ENCODE results near the gene P2RX3. TPM values are rescaled to one million over a fixed set of nuclear protein-coding genes. Genes with fewer than 3 reads are reported as not detected.

P2RX3 gene
- total RNA-seq, 1 experiment from 2014 or later = 0.15 TPM

DNA sequence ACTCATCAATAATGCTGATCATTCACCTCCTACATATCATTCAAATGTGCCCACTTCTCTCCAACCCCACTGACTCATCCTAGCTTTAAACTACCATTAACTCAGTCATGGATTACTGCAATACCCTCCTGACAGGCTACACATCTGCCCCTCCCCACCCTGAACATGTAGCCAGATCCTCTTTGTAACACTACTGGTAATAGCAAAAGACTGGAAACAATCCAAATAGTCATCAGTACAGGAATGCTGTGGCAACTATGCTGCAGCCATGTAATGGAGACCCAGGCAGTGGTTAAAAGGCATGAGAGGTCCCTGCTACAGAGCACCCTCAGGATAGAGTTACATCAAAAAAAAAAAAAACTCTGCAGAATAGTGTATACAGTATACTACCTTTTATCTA is 72.1 kb downstream of the P2RX3 start:
- Histone ChIP-seq H3K27ac (ENCODE audit: insufficient read length, low read depth, low read length) (no peak overlapping the region), H3K27me3 (ENCODE audit: insufficient read depth, low read length) (no peaks in the 10 kb centered on the region), H3K14ac (ENCODE audit: insufficient read depth, low read length) (no peak overlapping the region), H3K4ac (ENCODE audit: low read depth, low read length) (no peak overlapping the region), H2AK5ac (ENCODE audit: insufficient read length, low read length) (no peak overlapping the region), H3K23me2 (ENCODE audit: insufficient read length, low read depth, low read length, poor library complexity, severe bottlenecking) (no peaks in the 10 kb centered on the region), H4K20me1 (ENCODE audit: control insufficient read depth, insufficient read depth, insufficient read length) (no peaks in the 10 kb centered on the region), H4K8ac (replicated peaks; ENCODE audit: insufficient read length, low read depth, low read length) (no peak overlapping the region), H2AFZ (ENCODE audit: low read length) (no peak overlapping the region), H3K23ac (ENCODE audit: insufficient read length, low read depth, low read length) (no peak overlapping the region), H3K18ac (ENCODE audit: insufficient read length, low read depth, low read length) (no peak overlapping the region), H3T11ph (ENCODE audit: low read length) (no peak overlapping the region), H2BK5ac (ENCODE audit: insufficient read length, low read length) (no peak overlapping the region), H3K79me1 (ENCODE audit: insufficient read depth, low read depth, low read length, poor library complexity, severe bottlenecking) (no peaks in the 10 kb centered on the region), H4K91ac (ENCODE audit: insufficient read length, low read depth, low read length) (no peak overlapping the region), H3K79me2 (ENCODE audit: insufficient read depth, low read length) (no peaks in the 10 kb centered on the region), H2BK120ac (ENCODE audit: low read depth, low read length, poor library complexity, severe bottlenecking) (no peak overlapping the region), H3K4me1 (ENCODE audit: insufficient read depth, low read length) (no peaks in the 10 kb centered on the region; the same call in 1 of the 2 replicates), H2BK12ac (ENCODE audit: insufficient read length, low read depth, low read length) (no peak overlapping the region), H4K5ac (ENCODE audit: insufficient read length, low read depth, low read length) (no peak overlapping the region), H3K56ac (ENCODE audit: insufficient read length, low read depth, low read length) (no peak overlapping the region), H3K4me2 (ENCODE audit: insufficient read depth, insufficient read length, low read length) (no peak overlapping the region), H3K9ac (ENCODE audit: extremely low read depth, insufficient read length, low read length) (no peak overlapping the region), H2BK20ac (ENCODE audit: low read depth, low read length, poor library complexity, severe bottlenecking) (no peak overlapping the region), H3K9me3 (ENCODE audit: control insufficient read depth, low read depth, low read length) (no peaks in the 10 kb centered on the region), H2BK15ac (ENCODE audit: low read depth, low read length) (no peak overlapping the region)
- DNase-seq = no peak
- H3K4me1 Mint-ChIP-seq = peaks cover 6 to 12% of the 10 kb centered on the region in 2 experiments
- H3K27me3 Mint-ChIP-seq (ENCODE audit: low read depth) = no peaks in the 10 kb centered on the region
- H3K27ac Mint-ChIP-seq = no peak overlapping the region
- TF ChIP-seq, protein P1, sequence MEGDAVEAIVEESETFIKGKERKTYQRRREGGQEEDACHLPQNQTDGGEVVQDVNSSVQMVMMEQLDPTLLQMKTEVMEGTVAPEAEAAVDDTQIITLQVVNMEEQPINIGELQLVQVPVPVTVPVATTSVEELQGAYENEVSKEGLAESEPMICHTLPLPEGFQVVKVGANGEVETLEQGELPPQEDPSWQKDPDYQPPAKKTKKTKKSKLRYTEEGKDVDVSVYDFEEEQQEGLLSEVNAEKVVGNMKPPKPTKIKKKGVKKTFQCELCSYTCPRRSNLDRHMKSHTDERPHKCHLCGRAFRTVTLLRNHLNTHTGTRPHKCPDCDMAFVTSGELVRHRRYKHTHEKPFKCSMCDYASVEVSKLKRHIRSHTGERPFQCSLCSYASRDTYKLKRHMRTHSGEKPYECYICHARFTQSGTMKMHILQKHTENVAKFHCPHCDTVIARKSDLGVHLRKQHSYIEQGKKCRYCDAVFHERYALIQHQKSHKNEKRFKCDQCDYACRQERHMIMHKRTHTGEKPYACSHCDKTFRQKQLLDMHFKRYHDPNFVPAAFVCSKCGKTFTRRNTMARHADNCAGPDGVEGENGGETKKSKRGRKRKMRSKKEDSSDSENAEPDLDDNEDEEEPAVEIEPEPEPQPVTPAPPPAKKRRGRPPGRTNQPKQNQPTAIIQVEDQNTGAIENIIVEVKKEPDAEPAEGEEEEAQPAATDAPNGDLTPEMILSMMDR (conservative IDR thresholded peaks at IDR 0.05) = no peak
- peaks cover 26 to 63% (median 45%) of the 10 kb centered on the region in 3 experiments for H3K36me3 Mint-ChIP-seq (ENCODE audit: insufficient read depth in 1 of 3, low read depth in 3 of 3)
- H3K9me3 Mint-ChIP-seq = no peaks in the 10 kb centered on the region
- no peak overlapping the region for H3K4me3 Mint-ChIP-seq

Measured in H9 (cell line).